Gastroesophageal sphincter (tissue), 4 donors: ENCODE data around the gene KCNA10. TPM values are rescaled to one million over a fixed set of nuclear protein-coding genes. Genes with fewer than 3 reads are reported as not detected.
A peak's percentile ranks its signal among the peaks of the same experiment; 100 is the strongest.

Source experiments
- ATAC-seq: fragments of 150-250 bp; one replicate; pipeline ENCODE4 v1.9.1; 2016; ENCODE audit warnings: mild to moderate bottlenecking, moderate library complexity
- H3K27ac ChIP-seq, 4 donors: fragments of 200-600 bp; sonication (generic) in 3 of 4; 1 replicate in 3 of 4; 2 replicates in 1 of 4; pipeline ENCODE4 v1.5.1; 2016 to 2019
- H3K27me3 ChIP-seq: fragments of 200-600 bp; sonication (generic); one replicate; pipeline ENCODE4 v1.5.1; 2019
- H3K36me3 ChIP-seq, 2 donors: fragments of 200-600 bp; sonication (generic); one replicate each; pipeline ENCODE4 v1.5.1; 2019; ENCODE audit warnings: control low read depth in 1 of 2
- H3K4me1 ChIP-seq, 3 donors: fragments of 200-600 bp; sonication (generic); 1 replicate in 2 of 3; 2 replicates in 1 of 3; pipeline ENCODE4 v1.5.1; 2016 to 2019; ENCODE audit warnings: control low read depth in 2 of 3
- H3K4me3 ChIP-seq, 2 donors: fragments of 200-600 bp; sonication (generic); one replicate each; pipeline ENCODE4 v1.5.1; 2019; ENCODE audit warnings: mild to moderate bottlenecking in 1 of 2, moderate library complexity in 1 of 2
- H3K9me3 ChIP-seq, 3 donors: fragments of 200-600 bp; sonication (generic); one replicate each; pipeline ENCODE4 v1.5.1; 2017 to 2019; ENCODE audit warnings: control low read depth in 2 of 3
- EP300 ChIP-seq: sonication (generic); formaldehyde crosslinking; IDR thresholded peaks from one replicate; pipeline ENCODE4 v1.6.1; 2017; ENCODE audit warnings: antibody characterized with exemption, mild to moderate bottlenecking
- POLR2A ChIP-seq, 2 donors: fragments of 450-650 bp; IDR thresholded peaks; one replicate each; pipeline ENCODE4 v1.6.1; 2017; ENCODE audit warnings: antibody characterized with exemption in 2 of 2, mild to moderate bottlenecking in 2 of 2, moderate library complexity in 1 of 2
- POLR2AphosphoS5 ChIP-seq: sonication (generic); formaldehyde crosslinking; IDR thresholded peaks from one replicate; pipeline ENCODE4 v1.6.1; 2017; ENCODE audit warnings: antibody characterized with exemption
- WGBS, 2 donors: methylation state at CpG; one replicate each; pipeline ENCODE4 v1.1.5; 2018; ENCODE audit warnings: low coverage in 1 of 2; 5-methylcytosine and 5-hydroxymethylcytosine counted together
- total RNA-seq, 4 donors: library from RNA; depleted of rRNA; stranded (reverse); fragments of >200 nt; gene quantifications; one replicate each; pipeline ENCODE4 v1.1.0, GENCODE V29; 2016
- TF ChIP-seq, protein P1 (sequence below), 4 experiments: fragments of 200-600 bp in 2 of 4; fragments of 450-650 bp in 2 of 4; sonication (generic) in 1 of 4; IDR thresholded peaks; one replicate each; pipeline ENCODE4 v1.5.1; 2017 to 2019; ENCODE audit warnings: antibody characterized with exemption in 4 of 4, mild to moderate bottlenecking in 2 of 4, moderate library complexity in 2 of 4

Gene KCNA10
- total RNA-seq, 4 donors from 2014 or later: not detected

GRCh38 chr1:110523011-110523410, 4.0 kb upstream of the KCNA10 start:
- H3K36me3 ChIP-seq: no peaks in the 10 kb centered on the region
- 52 to 100% methylated on average over 1 to 2 of the region's 4 CpGs for WGBS, 2 donors
- H3K4me1 ChIP-seq: peaks cover 0 to 9% (median 4%) of the 10 kb centered on the region in 3 donors
- no peak overlapping the region for H3K4me3 ChIP-seq
- H3K9me3 ChIP-seq: no peaks in the 10 kb centered on the region
- no peak overlapping the region for H3K27ac ChIP-seq
- ATAC-seq: peak; percentile 35
- TF ChIP-seq POLR2A (IDR thresholded peaks at IDR 0.05): no peak
- TF ChIP-seq POLR2AphosphoS5: no peak
- TF ChIP-seq, protein P1, sequence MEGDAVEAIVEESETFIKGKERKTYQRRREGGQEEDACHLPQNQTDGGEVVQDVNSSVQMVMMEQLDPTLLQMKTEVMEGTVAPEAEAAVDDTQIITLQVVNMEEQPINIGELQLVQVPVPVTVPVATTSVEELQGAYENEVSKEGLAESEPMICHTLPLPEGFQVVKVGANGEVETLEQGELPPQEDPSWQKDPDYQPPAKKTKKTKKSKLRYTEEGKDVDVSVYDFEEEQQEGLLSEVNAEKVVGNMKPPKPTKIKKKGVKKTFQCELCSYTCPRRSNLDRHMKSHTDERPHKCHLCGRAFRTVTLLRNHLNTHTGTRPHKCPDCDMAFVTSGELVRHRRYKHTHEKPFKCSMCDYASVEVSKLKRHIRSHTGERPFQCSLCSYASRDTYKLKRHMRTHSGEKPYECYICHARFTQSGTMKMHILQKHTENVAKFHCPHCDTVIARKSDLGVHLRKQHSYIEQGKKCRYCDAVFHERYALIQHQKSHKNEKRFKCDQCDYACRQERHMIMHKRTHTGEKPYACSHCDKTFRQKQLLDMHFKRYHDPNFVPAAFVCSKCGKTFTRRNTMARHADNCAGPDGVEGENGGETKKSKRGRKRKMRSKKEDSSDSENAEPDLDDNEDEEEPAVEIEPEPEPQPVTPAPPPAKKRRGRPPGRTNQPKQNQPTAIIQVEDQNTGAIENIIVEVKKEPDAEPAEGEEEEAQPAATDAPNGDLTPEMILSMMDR (IDR thresholded peaks at IDR 0.05): no peak
- H3K27me3 ChIP-seq: peaks cover 57% of the 10 kb centered on the region

DNA sequence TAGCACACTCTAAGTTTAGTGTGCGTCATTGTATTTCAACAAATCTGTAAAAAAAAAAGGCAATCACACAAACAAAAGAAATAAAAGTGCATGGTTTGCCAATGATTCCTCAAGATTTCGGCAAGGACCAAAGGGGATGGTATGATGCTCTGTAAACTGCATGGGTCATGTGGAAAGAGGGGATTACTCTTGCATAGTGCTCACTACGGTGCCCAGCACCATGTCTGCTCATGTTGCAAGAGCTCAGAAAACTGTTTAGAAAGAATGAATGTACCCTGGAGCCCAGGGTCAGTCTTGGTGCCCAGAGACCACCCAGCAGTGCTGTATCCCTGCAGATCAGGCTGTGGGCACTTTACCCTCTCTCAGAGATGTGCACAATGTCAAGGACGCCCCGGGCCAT, 3.6 kb upstream of the KCNA10 start:
- no peak overlapping the region for H3K4me3 ChIP-seq
- no peak for ATAC-seq
- H3K9me3 ChIP-seq: no peaks in the 10 kb centered on the region
- no peak for TF ChIP-seq EP300
- TF ChIP-seq, protein P1 (IDR thresholded peaks at IDR 0.05): no peak
- TF ChIP-seq POLR2AphosphoS5: no peak
- no peak for TF ChIP-seq POLR2A (IDR thresholded peaks at IDR 0.05)
- peaks cover 54% of the 10 kb centered on the region for H3K27me3 ChIP-seq
- peaks cover 0 to 9% (median 4%) of the 10 kb centered on the region in 3 donors for H3K4me1 ChIP-seq
- H3K27ac ChIP-seq: no peak overlapping the region
- 40 to 71% methylated on average over 3 to 4 of the region's 5 CpGs for WGBS, 2 donors
- no peaks in the 10 kb centered on the region for H3K36me3 ChIP-seq

DNA sequence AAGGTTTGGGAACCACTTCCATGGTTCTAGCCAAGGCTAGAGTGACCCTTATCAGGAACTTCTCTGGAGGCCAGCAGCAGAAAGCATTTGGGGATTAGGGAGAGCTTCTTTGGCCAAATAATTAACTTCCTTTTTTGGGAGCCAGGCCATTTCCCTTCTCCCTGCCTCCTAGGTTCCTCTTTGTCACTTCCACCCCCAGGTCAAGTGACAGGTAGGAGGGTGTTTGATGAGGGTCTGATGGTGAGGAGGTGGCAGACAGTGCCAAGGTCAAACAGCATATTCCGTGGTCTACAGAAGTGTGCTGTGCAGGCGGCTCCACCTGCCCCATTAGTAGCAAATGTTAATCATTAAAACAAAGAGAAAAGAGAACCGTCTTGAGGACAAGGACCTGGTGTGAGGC, 1.9 kb upstream of the KCNA10 start:
- Histone ChIP-seq H3K27ac (no peak overlapping the region), H3K36me3 (no peaks in the 10 kb centered on the region), H3K9me3 (no peaks in the 10 kb centered on the region), H3K4me1 (peaks cover 0 to 9% (median 4%) of the 10 kb centered on the region in 3 donors), H3K4me3 (no peak overlapping the region), H3K27me3 (peaks cover 42% of the 10 kb centered on the region)
- TF ChIP-seq, protein P1 (IDR thresholded peaks at IDR 0.05): no peak
- TF ChIP-seq EP300 (no peak), POLR2AphosphoS5 (no peak), POLR2A (IDR thresholded peaks at IDR 0.05) (no peak)
- 65 to 75% methylated on average over 1 to 3 of the region's 3 CpGs for WGBS, 2 donors
- no peak for ATAC-seq

GRCh38 chr1:110515891-110516290, 3.1 kb downstream of the KCNA10 start:
- no peak for ATAC-seq
- no peak for TF ChIP-seq POLR2AphosphoS5
- TF ChIP-seq POLR2A (IDR thresholded peaks at IDR 0.05): no peak
- TF ChIP-seq, protein P1 (IDR thresholded peaks at IDR 0.05): no peak
- TF ChIP-seq EP300: no peak
- H3K27me3 ChIP-seq: peaks cover 4% of the 10 kb centered on the region
- WGBS, 2 donors: 50% methylated on average over 1 of the region's 5 CpGs; no CpG with 5 or more reads in 1 of the 2 donors
- H3K4me3 ChIP-seq: no peak overlapping the region
- no peaks in the 10 kb centered on the region for H3K4me1 ChIP-seq
- no peaks in the 10 kb centered on the region for H3K9me3 ChIP-seq
- H3K36me3 ChIP-seq: no peaks in the 10 kb centered on the region
- H3K27ac ChIP-seq: no peak overlapping the region

DNA sequence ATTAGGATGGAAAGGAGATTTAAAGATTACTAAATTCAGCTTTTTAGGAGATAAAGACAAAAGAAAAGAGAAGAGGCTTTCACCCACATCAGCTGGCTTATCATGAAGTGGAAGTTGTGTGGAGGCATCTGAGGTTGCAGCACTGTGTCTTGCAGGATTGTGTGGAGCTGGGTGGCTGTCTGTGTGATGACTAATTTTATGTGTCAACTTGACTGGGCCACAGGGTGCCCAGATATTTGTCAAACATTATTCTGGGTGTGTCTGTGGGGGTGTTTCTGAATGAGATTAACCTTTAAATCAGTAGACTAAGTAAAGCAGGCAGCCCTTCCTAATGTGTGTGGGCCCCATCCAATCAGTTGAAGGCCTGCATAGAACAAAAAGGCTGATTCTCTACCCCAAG, 3.9 kb downstream of the KCNA10 start:
- Histone ChIP-seq H3K9me3 (no peaks in the 10 kb centered on the region), H3K27ac (no peak overlapping the region), H3K27me3 (peaks cover 4% of the 10 kb centered on the region), H3K4me3 (no peak overlapping the region), H3K36me3 (no peaks in the 10 kb centered on the region), H3K4me1 (no peaks in the 10 kb centered on the region)
- TF ChIP-seq EP300: no peak
- no peak for TF ChIP-seq POLR2A (IDR thresholded peaks at IDR 0.05)
- TF ChIP-seq, protein P1 (IDR thresholded peaks at IDR 0.05): no peak
- TF ChIP-seq POLR2AphosphoS5: no peak
- no peak for ATAC-seq
